Fibroblast of pulmonary artery (primary cell): ENCODE measurements around the gene ROR1.

ENCODE experiments used
- DNase-seq: peaks from one replicate; pipeline ENCODE4 v3.0.0-alpha.2; 2010; ENCODE audit warnings: low read depth
- H3K4me3 ChIP-seq: replicated peaks from 2 replicates; pipeline ENCODE4 v1.5.1; 2011; ENCODE audit warnings: low read depth, mild to moderate bottlenecking, control low read depth, low read length, moderate library complexity
- CTCF ChIP-seq: IDR thresholded peaks from 2 replicates; pipeline ENCODE4 v1.5.1; 2011; ENCODE audit warnings: mild to moderate bottlenecking, control low read depth, low read length, inconsistent platforms; ENCODE audit errors: missing control alignments

ROR1 gene

GRCh38 chr1:64136752-64137411 lies 363.1 kb downstream of the ROR1 start:
- H3K4me3 ChIP-seq = no peak overlapping the region
- peak; percentile 94 for TF ChIP-seq CTCF
- peak; percentile 92 for DNase-seq

GRCh38 chr1:64137412-64137803 lies 363.6 kb downstream of the ROR1 start:
- no peak for DNase-seq
- no peak overlapping the region for H3K4me3 ChIP-seq
- TF ChIP-seq CTCF = no peak

GRCh38 chr1:64139877-64140276 lies 366.1 kb downstream of the ROR1 start:
- no peak overlapping the region for H3K4me3 ChIP-seq
- no peak for TF ChIP-seq CTCF
- no peak for DNase-seq

GRCh38 chr1:64140596-64140995 lies 366.8 kb downstream of the ROR1 start:
- H3K4me3 ChIP-seq = no peak overlapping the region
- DNase-seq = no peak
- TF ChIP-seq CTCF = no peak

GRCh38 chr1:64147045-64147724 lies 373.4 kb downstream of the ROR1 start:
- DNase-seq = no peak
- H3K4me3 ChIP-seq = no peak overlapping the region
- TF ChIP-seq CTCF = no peak

- H3K4me3 ChIP-seq = no peak overlapping the region
- no peak for TF ChIP-seq CTCF
- DNase-seq = peak; percentile 21
Observed at GRCh38 chr1:64147759-64148158, 373.9 kb downstream of the ROR1 start.

- no peak for DNase-seq
- no peak overlapping the region for H3K4me3 ChIP-seq
- TF ChIP-seq CTCF = no peak
Observed at GRCh38 chr1:64150266-64150665, 376.4 kb downstream of the ROR1 start.
